Astrocyte (in vitro differentiated cells and primary cell): ENCODE data around the gene METTL16.

Experiments used
- EZH2 ChIP-seq: IDR thresholded peaks from 2 replicates; pipeline ENCODE4 v1.6.1; 2012; ENCODE audit warnings: mild to moderate bottlenecking, low read length, inconsistent platforms; ENCODE audit not compliant: insufficient read depth
- TF ChIP-seq, protein P1 (sequence below): IDR thresholded peaks from 2 replicates; pipeline ENCODE4 v1.5.1; 2011; ENCODE audit warnings: low read depth, mild to moderate bottlenecking, inconsistent platforms, low read length, moderate library complexity; ENCODE audit not compliant: insufficient read depth

DNA sequence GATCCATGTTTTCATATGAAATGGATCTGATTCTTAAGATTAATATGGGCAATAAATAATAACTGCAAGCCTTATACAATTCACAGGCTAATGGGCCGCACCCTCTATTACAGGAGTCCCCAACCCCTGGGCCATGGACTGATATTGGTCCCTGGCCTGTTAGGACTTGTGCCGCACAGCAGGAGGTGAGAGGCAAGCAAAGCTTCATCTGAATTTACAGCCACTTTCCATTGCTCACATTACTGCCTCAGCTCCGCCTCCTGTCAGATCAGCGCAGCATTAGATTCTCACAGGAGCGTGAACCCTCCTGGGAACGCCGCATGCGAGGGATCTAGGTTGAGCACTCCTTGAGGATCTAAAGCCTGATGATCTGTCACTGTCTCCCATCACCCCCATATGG lies 26.8 kb downstream of the METTL16 start:
- TF ChIP-seq, protein P1, sequence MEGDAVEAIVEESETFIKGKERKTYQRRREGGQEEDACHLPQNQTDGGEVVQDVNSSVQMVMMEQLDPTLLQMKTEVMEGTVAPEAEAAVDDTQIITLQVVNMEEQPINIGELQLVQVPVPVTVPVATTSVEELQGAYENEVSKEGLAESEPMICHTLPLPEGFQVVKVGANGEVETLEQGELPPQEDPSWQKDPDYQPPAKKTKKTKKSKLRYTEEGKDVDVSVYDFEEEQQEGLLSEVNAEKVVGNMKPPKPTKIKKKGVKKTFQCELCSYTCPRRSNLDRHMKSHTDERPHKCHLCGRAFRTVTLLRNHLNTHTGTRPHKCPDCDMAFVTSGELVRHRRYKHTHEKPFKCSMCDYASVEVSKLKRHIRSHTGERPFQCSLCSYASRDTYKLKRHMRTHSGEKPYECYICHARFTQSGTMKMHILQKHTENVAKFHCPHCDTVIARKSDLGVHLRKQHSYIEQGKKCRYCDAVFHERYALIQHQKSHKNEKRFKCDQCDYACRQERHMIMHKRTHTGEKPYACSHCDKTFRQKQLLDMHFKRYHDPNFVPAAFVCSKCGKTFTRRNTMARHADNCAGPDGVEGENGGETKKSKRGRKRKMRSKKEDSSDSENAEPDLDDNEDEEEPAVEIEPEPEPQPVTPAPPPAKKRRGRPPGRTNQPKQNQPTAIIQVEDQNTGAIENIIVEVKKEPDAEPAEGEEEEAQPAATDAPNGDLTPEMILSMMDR = no peak
- TF ChIP-seq EZH2 = no peak
